ENCODE results near the gene CSNK2A3.

Gene CSNK2A3

DNA sequence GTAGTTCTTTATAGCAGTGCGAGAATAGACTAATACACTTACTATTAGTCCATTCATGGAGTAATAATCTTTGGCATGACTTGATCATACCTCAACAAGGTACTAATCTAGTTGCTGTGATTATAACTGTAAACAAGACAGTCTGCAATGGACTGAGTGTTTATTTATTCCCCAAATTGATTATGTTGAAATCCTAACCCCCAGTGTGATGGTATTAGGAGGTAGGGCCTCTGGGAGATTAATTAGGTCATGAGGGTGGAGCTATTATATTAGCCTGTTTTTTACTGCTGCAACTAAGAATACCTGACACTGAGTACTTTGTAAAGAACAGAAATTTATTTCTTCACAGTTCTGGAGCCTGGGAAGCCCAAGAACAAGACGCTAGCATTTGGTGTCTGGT is 30.9 kb upstream of the CSNK2A3 start:
- TF ChIP-seq, protein P1, sequence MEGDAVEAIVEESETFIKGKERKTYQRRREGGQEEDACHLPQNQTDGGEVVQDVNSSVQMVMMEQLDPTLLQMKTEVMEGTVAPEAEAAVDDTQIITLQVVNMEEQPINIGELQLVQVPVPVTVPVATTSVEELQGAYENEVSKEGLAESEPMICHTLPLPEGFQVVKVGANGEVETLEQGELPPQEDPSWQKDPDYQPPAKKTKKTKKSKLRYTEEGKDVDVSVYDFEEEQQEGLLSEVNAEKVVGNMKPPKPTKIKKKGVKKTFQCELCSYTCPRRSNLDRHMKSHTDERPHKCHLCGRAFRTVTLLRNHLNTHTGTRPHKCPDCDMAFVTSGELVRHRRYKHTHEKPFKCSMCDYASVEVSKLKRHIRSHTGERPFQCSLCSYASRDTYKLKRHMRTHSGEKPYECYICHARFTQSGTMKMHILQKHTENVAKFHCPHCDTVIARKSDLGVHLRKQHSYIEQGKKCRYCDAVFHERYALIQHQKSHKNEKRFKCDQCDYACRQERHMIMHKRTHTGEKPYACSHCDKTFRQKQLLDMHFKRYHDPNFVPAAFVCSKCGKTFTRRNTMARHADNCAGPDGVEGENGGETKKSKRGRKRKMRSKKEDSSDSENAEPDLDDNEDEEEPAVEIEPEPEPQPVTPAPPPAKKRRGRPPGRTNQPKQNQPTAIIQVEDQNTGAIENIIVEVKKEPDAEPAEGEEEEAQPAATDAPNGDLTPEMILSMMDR (conservative IDR thresholded peaks at IDR 0.05; ENCODE audit: low read length), result no peak
- no peak for TF ChIP-seq EZH2phosphoT487 (IDR thresholded peaks at IDR 0.05; ENCODE audit: borderline replicate concordance)

DNA sequence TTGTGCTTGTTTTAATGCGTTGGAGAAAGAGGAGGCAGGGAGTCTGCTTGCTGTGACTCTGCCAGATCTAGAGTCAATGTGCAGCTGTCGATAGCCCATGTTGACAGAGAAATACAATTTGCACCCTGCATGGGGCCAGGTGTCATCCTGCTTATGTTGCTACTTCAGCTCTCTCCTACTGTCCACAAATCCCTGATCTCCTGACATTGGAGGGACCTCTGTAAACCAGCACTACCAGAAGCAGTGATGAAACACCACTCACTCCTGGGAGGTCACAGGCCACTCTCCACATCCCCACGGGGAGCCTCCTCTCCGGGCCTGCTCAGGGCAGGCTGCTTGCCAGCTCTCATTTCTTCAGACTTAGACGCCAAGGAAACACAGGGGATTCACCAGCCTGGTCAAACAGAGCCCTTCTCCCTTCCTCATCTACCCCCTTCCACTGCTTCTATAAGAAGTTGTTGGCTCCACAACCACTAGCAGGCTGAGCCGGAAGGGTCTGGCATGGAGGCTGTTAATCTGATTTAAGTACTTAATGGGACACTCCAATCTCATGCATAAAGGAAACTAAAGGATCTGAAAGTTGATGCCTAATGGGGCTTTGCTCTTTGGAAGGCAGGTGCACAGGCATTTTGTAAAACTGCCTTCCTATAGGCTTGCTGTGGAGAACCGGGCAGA is 29.9 kb upstream of the CSNK2A3 start:
- Histone ChIP-seq H3K9me3 (ENCODE audit: insufficient read depth, low read depth, low read length) (no peaks in the 10 kb centered on the region), H3K79me2 (ENCODE audit: insufficient read depth, low read length) (no peaks in the 10 kb centered on the region), H3K4me3 (ENCODE audit: low read length, poor library complexity, severe bottlenecking) (no peak overlapping the region), H3K9me2 (replicated peaks; ENCODE audit: low read depth, low read length) (no peaks in the 10 kb centered on the region), H3K4me1 (ENCODE audit: insufficient read depth, low read length, poor library complexity, severe bottlenecking) (no peaks in the 10 kb centered on the region), H4K20me1 (ENCODE audit: insufficient read depth, low read length, poor library complexity, severe bottlenecking) (no peaks in the 10 kb centered on the region), H3K4me2 (ENCODE audit: low read depth, low read length, poor library complexity, severe bottlenecking) (no peak overlapping the region), H3K27me3 (ENCODE audit: insufficient read depth, low read length, poor library complexity, severe bottlenecking) (no peaks in the 10 kb centered on the region), H3K36me3 (ENCODE audit: insufficient read depth, low read length) (no peaks in the 10 kb centered on the region), H3F3A (ENCODE audit: low read depth) (no peaks in the 10 kb centered on the region), H3K9ac (ENCODE audit: low read depth, low read length, poor library complexity, severe bottlenecking) (no peak overlapping the region), H2AFZ (ENCODE audit: low read length) (no peak overlapping the region)
- TF ChIP-seq EZH2phosphoT487 (IDR thresholded peaks at IDR 0.05; ENCODE audit: borderline replicate concordance), result no peak
- TF ChIP-seq, protein P1 (conservative IDR thresholded peaks at IDR 0.05; ENCODE audit: low read length), result no peak

More for the DNA sequence above, 30.9 kb upstream of the CSNK2A3 start:
- Histone ChIP-seq H3K79me2 (ENCODE audit: insufficient read depth, low read length) (no peaks in the 10 kb centered on the region), H3K4me3 (ENCODE audit: low read length, poor library complexity, severe bottlenecking) (no peak overlapping the region), H3K4me1 (ENCODE audit: insufficient read depth, low read length, poor library complexity, severe bottlenecking) (no peaks in the 10 kb centered on the region), H3K27me3 (ENCODE audit: insufficient read depth, low read length, poor library complexity, severe bottlenecking) (no peaks in the 10 kb centered on the region), H3K9me3 (ENCODE audit: insufficient read depth, low read depth, low read length) (no peaks in the 10 kb centered on the region), H3F3A (ENCODE audit: low read depth) (no peaks in the 10 kb centered on the region), H3K9me2 (replicated peaks; ENCODE audit: low read depth, low read length) (no peaks in the 10 kb centered on the region), H4K20me1 (ENCODE audit: insufficient read depth, low read length, poor library complexity, severe bottlenecking) (no peaks in the 10 kb centered on the region), H3K36me3 (ENCODE audit: insufficient read depth, low read length) (no peaks in the 10 kb centered on the region), H3K9ac (ENCODE audit: low read depth, low read length, poor library complexity, severe bottlenecking) (no peak overlapping the region), H2AFZ (ENCODE audit: low read length) (no peak overlapping the region), H3K4me2 (ENCODE audit: low read depth, low read length, poor library complexity, severe bottlenecking) (no peak overlapping the region)

DNA sequence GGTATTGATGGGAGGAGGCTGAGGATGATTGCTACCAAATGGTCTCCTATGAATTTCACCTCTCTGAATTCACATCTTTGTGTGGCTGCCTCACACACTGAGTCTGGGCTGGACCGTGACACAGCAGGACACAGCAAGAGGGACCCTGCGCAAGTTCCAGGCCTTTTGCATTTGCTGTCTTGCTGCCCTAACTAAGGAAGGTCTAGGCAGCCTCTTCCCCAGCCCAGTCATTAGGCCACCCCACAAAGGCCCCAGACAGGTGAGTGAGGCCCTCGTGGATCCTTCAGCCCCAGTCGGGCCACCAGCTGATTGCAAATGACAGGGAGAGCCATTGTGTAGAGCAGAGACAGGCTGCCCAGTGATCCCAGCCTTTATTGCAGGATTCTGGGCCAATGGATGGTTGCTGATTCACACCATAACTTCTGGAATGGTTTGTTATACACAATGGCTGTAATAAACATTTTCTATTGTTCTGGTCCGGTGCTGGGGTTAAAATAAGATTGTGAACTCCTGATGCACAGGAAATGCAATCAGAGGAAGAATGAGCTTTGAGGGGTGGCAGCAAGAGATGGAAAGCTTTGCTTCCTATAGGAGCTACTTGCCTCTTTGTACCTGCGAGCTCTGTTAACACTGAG is 28.5 kb upstream of the CSNK2A3 start:
- TF ChIP-seq, protein P1 (conservative IDR thresholded peaks at IDR 0.05; ENCODE audit: low read length), result no peak
- TF ChIP-seq EZH2phosphoT487 (IDR thresholded peaks at IDR 0.05; ENCODE audit: borderline replicate concordance), result no peak
- H3K27me3 ChIP-seq (ENCODE audit: insufficient read depth, low read length, poor library complexity, severe bottlenecking), result no peaks in the 10 kb centered on the region
- no peak overlapping the region for H3K9ac ChIP-seq (ENCODE audit: low read depth, low read length, poor library complexity, severe bottlenecking)
- no peaks in the 10 kb centered on the region for H3K79me2 ChIP-seq (ENCODE audit: insufficient read depth, low read length)
- H3K4me1 ChIP-seq (ENCODE audit: insufficient read depth, low read length, poor library complexity, severe bottlenecking), result no peaks in the 10 kb centered on the region
- no peaks in the 10 kb centered on the region for H3K9me3 ChIP-seq (ENCODE audit: insufficient read depth, low read depth, low read length)
- no peak overlapping the region for H3K4me2 ChIP-seq (ENCODE audit: low read depth, low read length, poor library complexity, severe bottlenecking)
- H3K36me3 ChIP-seq (ENCODE audit: insufficient read depth, low read length), result no peaks in the 10 kb centered on the region
- H4K20me1 ChIP-seq (ENCODE audit: insufficient read depth, low read length, poor library complexity, severe bottlenecking), result no peaks in the 10 kb centered on the region
- no peak overlapping the region for H3K4me3 ChIP-seq (ENCODE audit: low read length, poor library complexity, severe bottlenecking)
- no peaks in the 10 kb centered on the region for H3K9me2 ChIP-seq (replicated peaks; ENCODE audit: low read depth, low read length)
- no peak overlapping the region for H2AFZ ChIP-seq (ENCODE audit: low read length)
- no peaks in the 10 kb centered on the region for H3F3A ChIP-seq (ENCODE audit: low read depth)

Measured in Loucy (cell line).